ENCODE measurements around the gene SST. TPM values are rescaled to one million over a fixed set of nuclear protein-coding genes. Genes with fewer than 3 reads are reported as not detected.

The SST gene
- total and polyA plus RNA-seq, 10 of the 15 experiments (the other 5 are each of a cell fraction or from before 2014, with no cell fraction given), result 0.35 to 0.38 TPM; not detected in 8

DNA sequence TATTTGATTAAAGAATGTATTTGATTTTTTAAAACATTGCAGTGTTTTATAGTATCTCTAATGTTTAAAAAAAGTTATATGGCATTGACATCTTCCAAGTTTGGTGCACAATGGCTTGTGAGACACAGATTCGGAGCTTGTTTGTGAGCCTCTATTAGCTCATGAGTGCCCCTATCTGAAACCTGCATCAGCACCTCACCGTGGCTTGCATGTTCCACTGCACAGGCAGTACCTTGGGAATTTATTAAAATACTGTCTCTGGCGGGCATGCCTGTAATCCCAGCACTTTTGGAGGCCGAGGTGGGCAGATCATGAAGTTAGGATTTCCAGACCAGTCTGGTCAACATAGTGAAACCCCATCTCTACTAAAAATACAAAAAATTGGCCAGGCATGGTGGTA is 39.0 kb upstream of the SST start:
- POLR2A ChIA-PET, result no interaction called here

More for the DNA sequence above, 39.0 kb upstream of the SST start:
- in situ Hi-C loops (cut with MboI) (no loop called here), intact Hi-C loops (cut with micrococcal nuclease; ENCODE audit: unreplicated experiment) (no loop called here)
- no peaks in the 10 kb centered on the region for H3K79me2 ChIP-seq (ENCODE audit: control insufficient read depth, insufficient read depth, low read length)
- no peaks in the 10 kb centered on the region for H4K20me1 ChIP-seq (ENCODE audit: control insufficient read depth, insufficient read depth)
- DNase-seq (ENCODE audit: low read depth, low spot score) (no peak), ATAC-seq (peak; percentile 38; the same call in 1 of the 3 replicates), FAIRE-seq (no peak)
- H3K27me3 ChIP-seq (replicated peaks in 1 of 2; ENCODE audit: control insufficient read depth in 2 of 2, insufficient read depth in 2 of 2, low read length in 1 of 2), result 0 out of 4 replicates have a peak, but pooled peaks cover 0 to 2% of the 10 kb centered on the region in 2 experiments
- ChIA-PET RAD21 (ENCODE audit: unreplicated experiment) (no interaction called here), CTCF (interaction anchor here (1.0 to 1.7 kb wide), 5 partner anchors 29 to 1245 kb away, joined by 3 to 4 read pairs (median 3); no protein-coding TSS in a partner anchor), SMC1A (ENCODE audit: uncharacterized antibody, unreplicated experiment) (interaction anchor here (1.0 to 1.5 kb wide), 4 partner anchors 10 to 390 kb away, joined by 3 to 6 read pairs (median 3); no protein-coding TSS in a partner anchor)
- no peaks in the 10 kb centered on the region for H3K36me3 ChIP-seq (ENCODE audit: control insufficient read depth in 2 of 2, insufficient read depth in 2 of 2, low read length in 1 of 2)
- no TSS peak for BruUV-seq (replicated peaks)
- 14% methylated on average over 4 of the region's 4 CpGs for WGBS (ENCODE audit: insufficient coverage, insufficient replicate concordance, low lambda C conversion rate, missing lambda C conversion rate)
- H2AFZ ChIP-seq (ENCODE audit: control insufficient read depth, low read depth, low read length), result no peak overlapping the region
- no peak overlapping the region for H3K27ac ChIP-seq (ENCODE audit: control insufficient read depth, insufficient read depth)
- no peak overlapping the region for H3K4me3 ChIP-seq
- TF ChIP-seq, protein P1, sequence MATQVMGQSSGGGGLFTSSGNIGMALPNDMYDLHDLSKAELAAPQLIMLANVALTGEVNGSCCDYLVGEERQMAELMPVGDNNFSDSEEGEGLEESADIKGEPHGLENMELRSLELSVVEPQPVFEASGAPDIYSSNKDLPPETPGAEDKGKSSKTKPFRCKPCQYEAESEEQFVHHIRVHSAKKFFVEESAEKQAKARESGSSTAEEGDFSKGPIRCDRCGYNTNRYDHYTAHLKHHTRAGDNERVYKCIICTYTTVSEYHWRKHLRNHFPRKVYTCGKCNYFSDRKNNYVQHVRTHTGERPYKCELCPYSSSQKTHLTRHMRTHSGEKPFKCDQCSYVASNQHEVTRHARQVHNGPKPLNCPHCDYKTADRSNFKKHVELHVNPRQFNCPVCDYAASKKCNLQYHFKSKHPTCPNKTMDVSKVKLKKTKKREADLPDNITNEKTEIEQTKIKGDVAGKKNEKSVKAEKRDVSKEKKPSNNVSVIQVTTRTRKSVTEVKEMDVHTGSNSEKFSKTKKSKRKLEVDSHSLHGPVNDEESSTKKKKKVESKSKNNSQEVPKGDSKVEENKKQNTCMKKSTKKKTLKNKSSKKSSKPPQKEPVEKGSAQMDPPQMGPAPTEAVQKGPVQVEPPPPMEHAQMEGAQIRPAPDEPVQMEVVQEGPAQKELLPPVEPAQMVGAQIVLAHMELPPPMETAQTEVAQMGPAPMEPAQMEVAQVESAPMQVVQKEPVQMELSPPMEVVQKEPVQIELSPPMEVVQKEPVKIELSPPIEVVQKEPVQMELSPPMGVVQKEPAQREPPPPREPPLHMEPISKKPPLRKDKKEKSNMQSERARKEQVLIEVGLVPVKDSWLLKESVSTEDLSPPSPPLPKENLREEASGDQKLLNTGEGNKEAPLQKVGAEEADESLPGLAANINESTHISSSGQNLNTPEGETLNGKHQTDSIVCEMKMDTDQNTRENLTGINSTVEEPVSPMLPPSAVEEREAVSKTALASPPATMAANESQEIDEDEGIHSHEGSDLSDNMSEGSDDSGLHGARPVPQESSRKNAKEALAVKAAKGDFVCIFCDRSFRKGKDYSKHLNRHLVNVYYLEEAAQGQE (IDR thresholded peaks at IDR 0.05; ENCODE audit: low read depth, low read length), result no peak
- TF ChIP-seq NBN (IDR thresholded peaks at IDR 0.05) (no peak), KDM1A (IDR thresholded peaks at IDR 0.05; ENCODE audit: borderline replicate concordance) (no peak), MYC (IDR thresholded peaks at IDR 0.05; ENCODE audit: insufficient read depth, insufficient read length, insufficient replicate concordance, low read length, severe bottlenecking) (no peak), ZNF622 (IDR thresholded peaks at IDR 0.05) (no peak), BRCA1 (IDR thresholded peaks at IDR 0.05; ENCODE audit: low read depth, low read length) (no peak)
- TF ChIP-seq, protein P2, sequence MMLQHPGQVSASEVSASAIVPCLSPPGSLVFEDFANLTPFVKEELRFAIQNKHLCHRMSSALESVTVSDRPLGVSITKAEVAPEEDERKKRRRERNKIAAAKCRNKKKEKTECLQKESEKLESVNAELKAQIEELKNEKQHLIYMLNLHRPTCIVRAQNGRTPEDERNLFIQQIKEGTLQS (IDR thresholded peaks at IDR 0.05; ENCODE audit: borderline replicate concordance, extremely low read depth, low read depth, low read length), result no peak
- TF ChIP-seq, protein P3, sequence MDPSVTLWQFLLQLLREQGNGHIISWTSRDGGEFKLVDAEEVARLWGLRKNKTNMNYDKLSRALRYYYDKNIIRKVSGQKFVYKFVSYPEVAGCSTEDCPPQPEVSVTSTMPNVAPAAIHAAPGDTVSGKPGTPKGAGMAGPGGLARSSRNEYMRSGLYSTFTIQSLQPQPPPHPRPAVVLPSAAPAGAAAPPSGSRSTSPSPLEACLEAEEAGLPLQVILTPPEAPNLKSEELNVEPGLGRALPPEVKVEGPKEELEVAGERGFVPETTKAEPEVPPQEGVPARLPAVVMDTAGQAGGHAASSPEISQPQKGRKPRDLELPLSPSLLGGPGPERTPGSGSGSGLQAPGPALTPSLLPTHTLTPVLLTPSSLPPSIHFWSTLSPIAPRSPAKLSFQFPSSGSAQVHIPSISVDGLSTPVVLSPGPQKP (IDR thresholded peaks at IDR 0.05; ENCODE audit: low read depth, low read length), result no peak
- TF ChIP-seq, protein P4, sequence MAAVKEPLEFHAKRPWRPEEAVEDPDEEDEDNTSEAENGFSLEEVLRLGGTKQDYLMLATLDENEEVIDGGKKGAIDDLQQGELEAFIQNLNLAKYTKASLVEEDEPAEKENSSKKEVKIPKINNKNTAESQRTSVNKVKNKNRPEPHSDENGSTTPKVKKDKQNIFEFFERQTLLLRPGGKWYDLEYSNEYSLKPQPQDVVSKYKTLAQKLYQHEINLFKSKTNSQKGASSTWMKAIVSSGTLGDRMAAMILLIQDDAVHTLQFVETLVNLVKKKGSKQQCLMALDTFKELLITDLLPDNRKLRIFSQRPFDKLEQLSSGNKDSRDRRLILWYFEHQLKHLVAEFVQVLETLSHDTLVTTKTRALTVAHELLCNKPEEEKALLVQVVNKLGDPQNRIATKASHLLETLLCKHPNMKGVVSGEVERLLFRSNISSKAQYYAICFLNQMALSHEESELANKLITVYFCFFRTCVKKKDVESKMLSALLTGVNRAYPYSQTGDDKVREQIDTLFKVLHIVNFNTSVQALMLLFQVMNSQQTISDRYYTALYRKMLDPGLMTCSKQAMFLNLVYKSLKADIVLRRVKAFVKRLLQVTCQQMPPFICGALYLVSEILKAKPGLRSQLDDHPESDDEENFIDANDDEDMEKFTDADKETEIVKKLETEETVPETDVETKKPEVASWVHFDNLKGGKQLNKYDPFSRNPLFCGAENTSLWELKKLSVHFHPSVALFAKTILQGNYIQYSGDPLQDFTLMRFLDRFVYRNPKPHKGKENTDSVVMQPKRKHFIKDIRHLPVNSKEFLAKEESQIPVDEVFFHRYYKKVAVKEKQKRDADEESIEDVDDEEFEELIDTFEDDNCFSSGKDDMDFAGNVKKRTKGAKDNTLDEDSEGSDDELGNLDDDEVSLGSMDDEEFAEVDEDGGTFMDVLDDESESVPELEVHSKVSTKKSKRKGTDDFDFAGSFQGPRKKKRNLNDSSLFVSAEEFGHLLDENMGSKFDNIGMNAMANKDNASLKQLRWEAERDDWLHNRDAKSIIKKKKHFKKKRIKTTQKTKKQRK (IDR thresholded peaks at IDR 0.05; ENCODE audit: low read depth, low read length), result no peak
- TF ChIP-seq, protein P5, sequence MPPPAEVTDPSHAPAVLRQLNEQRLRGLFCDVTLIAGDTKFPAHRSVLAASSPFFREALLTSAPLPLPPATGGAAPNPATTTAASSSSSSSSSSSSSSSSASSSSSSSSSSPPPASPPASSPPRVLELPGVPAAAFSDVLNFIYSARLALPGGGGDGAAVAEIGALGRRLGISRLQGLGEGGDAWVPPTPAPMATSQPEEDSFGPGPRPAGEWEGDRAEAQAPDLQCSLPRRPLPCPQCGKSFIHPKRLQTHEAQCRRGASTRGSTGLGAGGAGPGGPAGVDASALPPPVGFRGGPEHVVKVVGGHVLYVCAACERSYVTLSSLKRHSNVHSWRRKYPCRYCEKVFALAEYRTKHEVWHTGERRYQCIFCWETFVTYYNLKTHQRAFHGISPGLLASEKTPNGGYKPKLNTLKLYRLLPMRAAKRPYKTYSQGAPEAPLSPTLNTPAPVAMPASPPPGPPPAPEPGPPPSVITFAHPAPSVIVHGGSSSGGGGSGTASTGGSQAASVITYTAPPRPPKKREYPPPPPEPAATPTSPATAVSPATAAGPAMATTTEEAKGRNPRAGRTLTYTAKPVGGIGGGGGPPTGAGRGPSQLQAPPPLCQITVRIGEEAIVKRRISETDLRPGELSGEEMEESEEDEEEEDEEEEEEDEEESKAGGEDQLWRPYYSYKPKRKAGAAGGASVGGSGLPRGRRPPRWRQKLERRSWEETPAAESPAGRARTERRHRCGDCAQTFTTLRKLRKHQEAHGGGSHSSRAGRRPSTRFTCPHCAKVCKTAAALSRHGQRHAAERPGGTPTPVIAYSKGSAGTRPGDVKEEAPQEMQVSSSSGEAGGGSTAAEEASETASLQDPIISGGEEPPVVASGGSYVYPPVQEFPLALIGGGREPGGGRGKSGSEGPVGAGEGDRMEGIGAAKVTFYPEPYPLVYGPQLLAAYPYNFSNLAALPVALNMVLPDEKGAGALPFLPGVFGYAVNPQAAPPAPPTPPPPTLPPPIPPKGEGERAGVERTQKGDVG (CRISPR knock-in tag; IDR thresholded peaks at IDR 0.05), result no peak
- H3K4me2 ChIP-seq (ENCODE audit: control insufficient read depth, insufficient read depth), result no peak overlapping the region
- no peaks in the 10 kb centered on the region; the same call in 2 of the 3 replicates for H3K9me3 ChIP-seq (replicated peaks; ENCODE audit: control insufficient read depth, insufficient read depth, low read length)
- no peak overlapping the region for H3K9ac ChIP-seq (ENCODE audit: control insufficient read depth, insufficient read depth, low read length)
- H3K4me1 ChIP-seq (ENCODE audit: control insufficient read depth, insufficient read depth, low read length), result no peaks in the 10 kb centered on the region

All from GM12878 (cell line).